Brain pericyte (primary cell): Measurements from ENCODE around the gene TSSC4.
A peak's percentile ranks its signal among the peaks of the same experiment; 100 is the strongest.

Experiments
- DNase-seq: peaks from one replicate; pipeline ENCODE4 v3.0.0-alpha.2; 2012; ENCODE audit warnings: low read depth, low spot score

The TSSC4 gene

GRCh38 chr11:2417856-2418692 is 17.5 kb downstream of the TSSC4 start:
- DNase-seq, result no peak

DNA sequence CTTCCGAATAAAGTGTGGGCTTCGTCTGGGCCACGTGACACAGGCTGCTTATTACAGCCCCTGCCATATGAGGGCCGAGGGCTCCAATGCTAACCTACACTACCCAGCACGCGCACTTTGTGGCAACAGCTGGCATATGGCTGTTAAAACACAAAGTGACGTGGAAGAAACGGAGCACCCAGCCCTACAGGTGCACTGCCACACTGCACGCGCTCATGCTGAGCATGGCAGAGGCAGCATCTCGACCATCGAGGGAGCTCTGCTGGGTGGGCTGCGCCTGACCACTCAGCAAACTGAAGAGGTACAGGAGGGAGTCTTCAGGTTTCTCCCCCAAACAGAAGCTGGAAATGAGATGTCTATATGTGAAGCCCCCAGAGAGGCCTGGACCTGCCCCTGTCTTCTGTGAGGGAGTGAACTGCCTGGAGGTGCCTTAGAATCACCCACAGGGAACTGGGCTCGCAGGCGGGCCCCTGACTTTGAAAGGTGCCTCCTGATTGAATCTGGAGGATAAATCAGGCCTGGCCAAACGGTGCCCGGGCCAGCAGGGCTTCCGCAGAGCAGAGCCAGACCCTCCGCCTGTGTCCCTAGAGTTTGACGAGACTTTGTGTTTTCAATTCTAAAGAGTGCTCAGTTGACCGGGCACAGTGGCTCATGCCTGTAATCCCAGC is 18.3 kb downstream of the TSSC4 start:
- no peak for DNase-seq

DNA sequence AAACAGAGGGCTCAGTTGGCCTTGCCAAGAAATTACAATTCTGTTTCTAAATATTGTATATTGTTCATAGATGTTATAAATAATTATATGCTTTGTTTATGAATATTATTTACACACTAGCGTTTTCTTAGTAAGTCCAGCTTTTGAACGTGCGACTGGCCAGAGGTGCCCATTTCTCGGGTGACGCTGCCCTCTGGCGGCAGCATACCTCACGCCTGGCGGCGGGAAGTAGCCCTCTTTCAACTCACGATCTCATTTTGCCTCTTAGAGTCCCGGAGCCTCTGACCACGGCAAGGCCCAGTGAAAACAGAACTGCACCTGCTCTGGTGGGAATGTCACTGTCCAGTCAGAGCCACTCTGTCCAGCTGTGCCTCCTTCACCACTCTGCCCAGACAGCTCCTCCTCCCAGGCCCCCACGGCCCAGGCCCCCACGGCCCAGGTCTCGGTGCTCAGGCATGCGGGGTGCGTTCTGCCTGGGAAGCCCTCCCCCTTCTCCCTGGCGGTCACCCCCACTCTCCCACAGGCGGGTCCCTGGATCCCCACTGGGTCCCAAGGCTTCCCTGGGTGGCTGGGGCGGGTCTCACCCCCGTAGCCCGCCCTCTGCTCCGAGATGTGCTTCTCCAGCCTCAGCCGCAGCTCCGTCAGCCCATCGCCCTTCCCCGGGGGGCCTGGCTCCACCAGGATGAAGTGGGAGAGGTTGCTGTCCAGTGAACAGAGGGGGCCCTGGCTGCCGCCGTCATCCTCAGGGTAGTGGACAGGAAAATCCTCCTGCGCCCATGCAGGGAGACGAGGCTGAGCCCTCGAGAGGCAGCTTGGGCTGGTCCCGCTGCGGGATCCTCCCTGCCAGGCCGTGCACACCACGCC is 19.3 kb downstream of the TSSC4 start:
- DNase-seq, result peak; percentile 50

- no peak for DNase-seq
These were observed 20.1 kb downstream of the TSSC4 start for GRCh38 chr11:2420502-2421225.

GRCh38 chr11:2421226-2421994 is 20.9 kb downstream of the TSSC4 start:
- no peak for DNase-seq

DNA sequence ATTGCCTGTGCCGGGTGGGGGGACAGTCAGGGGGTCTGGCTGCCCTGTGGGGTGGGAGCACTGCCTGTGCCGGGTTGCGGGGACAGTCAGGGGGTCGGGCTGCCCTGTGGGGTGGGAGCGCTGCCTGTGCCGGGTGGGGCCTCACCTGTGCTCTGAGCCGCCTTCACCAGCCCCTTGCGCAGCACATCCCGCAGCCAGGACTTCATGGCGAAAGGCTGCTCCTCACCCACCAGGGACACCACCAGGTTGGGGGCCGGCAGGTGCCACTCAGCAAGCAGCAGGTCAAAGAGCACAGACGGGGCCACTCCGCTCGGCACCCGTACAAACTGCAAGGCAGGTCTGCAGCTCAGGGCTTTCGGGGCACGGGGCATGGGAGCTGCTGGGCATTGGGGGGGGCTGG is 21.4 kb downstream of the TSSC4 start:
- no peak for DNase-seq

DNA sequence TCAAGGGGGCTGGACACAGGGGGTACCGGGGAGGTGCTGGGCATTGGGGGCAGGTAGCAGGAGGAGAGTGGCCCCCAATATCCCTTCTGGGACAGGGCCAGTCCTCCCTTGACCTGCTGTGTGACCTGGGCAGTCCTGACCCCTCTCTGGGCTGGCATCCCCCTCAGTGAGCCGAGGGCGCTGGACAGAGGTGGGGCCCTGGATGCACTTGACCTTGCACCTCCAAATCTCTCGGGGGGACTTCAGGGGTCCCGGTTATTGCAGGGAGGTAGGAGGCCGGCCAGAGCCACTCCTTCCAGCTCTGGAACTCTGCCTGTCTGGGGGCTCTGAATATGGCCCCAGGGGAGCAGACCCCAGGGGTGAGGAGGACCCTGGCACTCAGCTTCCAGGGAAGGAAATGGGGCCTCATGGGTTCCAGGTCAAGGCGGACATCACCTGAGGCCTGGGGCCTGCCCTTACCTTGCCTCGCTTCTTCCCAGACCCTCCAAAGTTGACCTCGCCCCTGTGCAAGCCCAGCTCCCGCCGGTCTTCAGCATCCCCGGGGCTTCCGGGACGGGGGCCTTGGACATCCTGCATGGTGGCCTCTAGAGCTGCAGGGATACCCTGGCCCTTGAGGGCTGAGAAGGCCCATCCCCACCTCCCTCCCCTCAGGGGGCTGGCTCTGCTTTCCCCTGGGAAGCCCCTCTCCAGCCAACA is 22.1 kb downstream of the TSSC4 start:
- no peak for DNase-seq

- no peak for DNase-seq
These were observed 22.8 kb downstream of the TSSC4 start for GRCh38 chr11:2423157-2424025.

GRCh38 chr11:2424811-2425495 is 24.4 kb downstream of the TSSC4 start:
- DNase-seq, result no peak

DNA sequence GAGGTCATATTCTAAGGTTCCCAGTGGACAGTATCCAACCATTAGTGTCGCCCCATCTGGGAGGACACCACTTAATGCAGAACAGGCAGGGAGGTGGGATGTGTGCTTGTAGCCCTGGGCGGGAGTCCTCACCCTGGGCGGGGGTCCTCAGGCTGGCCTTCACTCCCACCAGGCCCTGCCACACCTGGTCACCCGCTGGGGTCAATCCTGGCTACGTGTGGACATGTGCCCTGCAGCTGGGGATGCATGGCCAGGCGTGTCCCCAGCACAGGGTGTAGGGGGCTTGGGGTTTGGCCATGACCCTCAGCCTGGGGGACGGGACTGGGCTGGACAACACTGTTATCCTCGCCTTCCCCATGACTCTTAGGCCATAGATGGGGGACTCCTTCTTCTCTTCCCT is 25.0 kb downstream of the TSSC4 start:
- DNase-seq, result no peak

- no peak for DNase-seq
These were observed 25.7 kb downstream of the TSSC4 start for GRCh38 chr11:2426221-2426620.

- DNase-seq, result no peak
These were observed 26.4 kb downstream of the TSSC4 start for GRCh38 chr11:2426826-2427521.

GRCh38 chr11:2427721-2428321 is 27.3 kb downstream of the TSSC4 start:
- no peak for DNase-seq

- DNase-seq, result no peak
These were observed 27.8 kb downstream of the TSSC4 start for GRCh38 chr11:2428322-2428795.

DNA sequence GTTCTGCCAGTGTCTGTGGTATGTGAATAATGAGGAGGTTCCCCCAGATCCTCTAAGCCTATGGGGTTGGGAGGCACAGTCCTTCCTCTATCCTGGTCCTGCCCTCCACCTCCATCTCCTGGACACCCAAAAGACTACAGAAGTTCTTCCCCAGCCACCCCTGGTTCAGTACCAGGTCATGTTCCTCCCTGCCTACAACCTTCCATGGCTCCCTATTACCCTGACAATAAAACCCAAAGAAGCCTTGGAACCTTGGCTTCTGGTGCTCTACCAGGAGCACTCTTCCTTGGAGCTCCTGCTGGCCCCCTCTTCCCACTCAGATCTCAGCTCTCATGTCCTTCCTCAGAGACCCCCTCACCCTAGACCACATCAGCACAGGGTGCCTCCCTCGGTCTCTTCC is 30.8 kb downstream of the TSSC4 start:
- DNase-seq, result no peak

DNA sequence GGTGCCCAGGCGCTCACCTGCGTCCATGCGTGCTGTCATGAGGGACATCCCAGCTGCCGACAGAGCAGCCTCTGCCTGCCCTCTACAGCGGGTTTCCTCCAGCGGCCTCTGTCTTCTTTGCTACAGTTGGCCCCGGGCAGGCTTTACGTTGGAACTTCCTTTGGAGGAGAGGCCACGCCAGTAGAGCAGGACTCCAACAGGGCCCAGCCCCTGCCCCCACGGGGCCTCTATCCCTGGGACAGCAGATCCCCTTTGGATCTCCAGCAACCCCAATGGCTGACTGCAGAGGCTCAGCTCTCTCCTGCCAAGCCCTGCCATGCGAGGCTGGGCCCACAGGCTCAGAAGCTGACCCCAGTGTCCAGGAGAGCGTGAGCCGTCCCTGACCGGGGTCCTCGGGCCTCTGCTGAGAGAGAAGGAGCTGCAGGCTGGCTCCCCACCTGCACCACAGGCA is 31.6 kb downstream of the TSSC4 start:
- DNase-seq, result no peak

GRCh38 chr11:2432628-2433071 is 32.1 kb downstream of the TSSC4 start:
- no peak for DNase-seq
